LNCaP clone FGC (cell line): ENCODE measurements around the gene CACNG5.

Experiments
- DNase-seq: peaks from one replicate; pipeline ENCODE4 v3.0.0-alpha.2; 2011; ENCODE audit warnings: low read depth
- H3K4me3 ChIP-seq: 2 replicates; pipeline ENCODE4 v1.5.1; 2011; ENCODE audit warnings: mild to moderate bottlenecking, low read depth, low read length, control low read depth
- TF ChIP-seq, protein P1 (sequence below): IDR thresholded peaks from 2 replicates; pipeline ENCODE4 v1.5.1; 2012; ENCODE audit warnings: mild to moderate bottlenecking; ENCODE audit not compliant: control insufficient read depth, insufficient read depth; ENCODE audit errors: extremely low read depth

CACNG5 gene

DNA sequence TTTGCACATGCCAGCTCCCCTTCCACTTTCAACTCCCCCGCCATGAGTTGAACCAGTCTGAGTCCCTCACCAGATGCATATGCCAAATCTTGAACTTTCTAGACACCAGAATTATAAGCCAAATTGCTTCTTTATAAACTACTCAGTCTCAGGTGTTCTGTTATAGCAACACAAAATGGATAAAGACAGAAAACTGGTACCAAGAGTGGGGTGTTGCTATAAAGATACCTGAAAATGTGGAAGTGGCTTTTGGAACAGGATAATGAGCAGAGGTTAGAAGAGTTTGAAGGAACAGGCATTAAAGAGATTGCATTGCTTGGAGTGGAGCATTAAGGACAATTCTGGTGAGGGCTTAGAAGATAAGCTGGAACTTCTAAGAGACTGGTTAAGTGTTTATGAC is 17.2 kb upstream of the CACNG5 start:
- no peak overlapping the region for H3K4me3 ChIP-seq
- no peak for DNase-seq
- TF ChIP-seq, protein P1, sequence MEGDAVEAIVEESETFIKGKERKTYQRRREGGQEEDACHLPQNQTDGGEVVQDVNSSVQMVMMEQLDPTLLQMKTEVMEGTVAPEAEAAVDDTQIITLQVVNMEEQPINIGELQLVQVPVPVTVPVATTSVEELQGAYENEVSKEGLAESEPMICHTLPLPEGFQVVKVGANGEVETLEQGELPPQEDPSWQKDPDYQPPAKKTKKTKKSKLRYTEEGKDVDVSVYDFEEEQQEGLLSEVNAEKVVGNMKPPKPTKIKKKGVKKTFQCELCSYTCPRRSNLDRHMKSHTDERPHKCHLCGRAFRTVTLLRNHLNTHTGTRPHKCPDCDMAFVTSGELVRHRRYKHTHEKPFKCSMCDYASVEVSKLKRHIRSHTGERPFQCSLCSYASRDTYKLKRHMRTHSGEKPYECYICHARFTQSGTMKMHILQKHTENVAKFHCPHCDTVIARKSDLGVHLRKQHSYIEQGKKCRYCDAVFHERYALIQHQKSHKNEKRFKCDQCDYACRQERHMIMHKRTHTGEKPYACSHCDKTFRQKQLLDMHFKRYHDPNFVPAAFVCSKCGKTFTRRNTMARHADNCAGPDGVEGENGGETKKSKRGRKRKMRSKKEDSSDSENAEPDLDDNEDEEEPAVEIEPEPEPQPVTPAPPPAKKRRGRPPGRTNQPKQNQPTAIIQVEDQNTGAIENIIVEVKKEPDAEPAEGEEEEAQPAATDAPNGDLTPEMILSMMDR, result no peak

DNA sequence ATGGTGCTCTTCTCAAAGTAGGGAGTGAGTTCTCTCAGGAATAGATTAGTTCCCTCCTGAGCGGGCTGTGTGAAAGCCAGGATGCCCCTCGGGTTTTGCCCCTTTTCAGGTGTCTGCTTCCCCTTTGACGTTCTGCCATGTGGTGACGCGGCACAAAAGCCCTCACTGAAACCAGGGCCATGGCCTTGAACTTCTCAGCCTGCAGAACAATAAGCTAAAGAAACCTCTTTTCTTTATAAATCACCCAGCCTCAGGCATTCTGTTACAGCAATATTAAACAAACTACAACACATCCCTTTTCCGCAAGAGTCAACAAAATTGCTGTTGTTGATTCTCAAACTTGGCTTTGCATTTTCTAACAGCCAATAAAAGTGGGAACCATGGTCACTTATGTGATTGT is 15.5 kb upstream of the CACNG5 start:
- TF ChIP-seq, protein P1, result no peak
- DNase-seq, result no peak
- H3K4me3 ChIP-seq, result no peak overlapping the region

DNA sequence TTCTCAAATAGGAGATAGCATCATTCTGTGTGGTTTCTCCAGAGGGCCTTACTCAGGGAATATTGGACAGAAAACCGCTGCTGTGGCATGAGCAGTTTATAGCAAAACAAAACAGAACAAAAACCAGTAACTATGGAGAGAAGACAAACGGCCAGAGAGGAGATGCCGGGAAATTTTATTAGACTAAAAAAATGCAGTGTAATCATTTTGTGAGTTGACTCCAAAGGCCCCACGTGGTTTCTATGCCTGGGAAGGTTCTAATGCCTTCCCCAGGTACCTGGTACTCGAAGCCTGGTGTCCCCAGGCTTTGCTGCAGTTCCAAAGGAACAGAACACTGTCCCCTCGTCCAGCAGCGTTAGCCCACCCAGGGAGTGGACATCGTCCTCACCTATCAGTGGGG is 12.9 kb upstream of the CACNG5 start:
- no peak for DNase-seq
- TF ChIP-seq, protein P1, result no peak
- H3K4me3 ChIP-seq, result no peak overlapping the region

DNA sequence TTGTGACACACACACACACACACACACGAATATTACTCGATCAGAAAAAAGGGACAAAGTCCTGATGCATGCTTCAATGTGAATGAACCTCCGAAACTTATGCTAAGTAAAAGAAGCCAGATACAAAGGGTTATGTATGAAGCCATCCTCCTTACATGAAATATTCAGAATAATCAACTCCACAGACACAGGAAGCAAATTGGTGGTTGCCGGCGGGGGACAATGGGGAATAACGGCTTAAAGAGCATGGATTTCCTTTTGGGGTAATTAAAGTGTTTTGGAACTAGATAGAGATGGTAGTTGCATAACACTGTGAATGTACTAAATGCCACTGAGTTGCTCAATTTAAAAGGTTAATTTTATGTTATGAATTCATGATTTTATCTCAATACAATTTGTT is 8.1 kb upstream of the CACNG5 start:
- H3K4me3 ChIP-seq, result no peak overlapping the region
- TF ChIP-seq, protein P1, result no peak
- DNase-seq, result no peak

DNA sequence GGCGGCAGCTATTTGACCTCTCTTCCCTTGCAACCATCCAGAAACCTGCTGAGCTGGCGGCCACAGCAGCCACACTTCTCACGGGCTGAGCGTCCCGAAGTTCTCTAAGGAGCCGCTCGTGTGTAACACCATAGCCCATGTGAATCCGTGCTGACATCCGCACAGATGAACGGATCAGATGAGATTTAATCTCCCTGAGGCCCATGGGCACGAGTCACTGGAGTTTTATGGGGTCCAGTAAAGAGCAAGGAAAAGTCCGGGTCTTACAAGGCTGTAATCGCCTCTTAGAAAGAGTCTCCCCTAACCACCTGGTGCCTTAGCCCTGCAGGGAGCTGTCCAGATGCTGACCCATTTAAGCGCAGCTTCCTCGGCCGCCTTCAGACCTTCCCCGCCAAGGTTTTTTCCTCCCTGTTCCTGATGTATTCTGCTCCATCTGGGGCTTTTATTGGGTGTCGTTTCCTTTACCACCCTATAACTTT is 5.5 kb upstream of the CACNG5 start:
- no peak overlapping the region for H3K4me3 ChIP-seq
- DNase-seq, result peak; percentile 35
- TF ChIP-seq, protein P1, result no peak

DNA sequence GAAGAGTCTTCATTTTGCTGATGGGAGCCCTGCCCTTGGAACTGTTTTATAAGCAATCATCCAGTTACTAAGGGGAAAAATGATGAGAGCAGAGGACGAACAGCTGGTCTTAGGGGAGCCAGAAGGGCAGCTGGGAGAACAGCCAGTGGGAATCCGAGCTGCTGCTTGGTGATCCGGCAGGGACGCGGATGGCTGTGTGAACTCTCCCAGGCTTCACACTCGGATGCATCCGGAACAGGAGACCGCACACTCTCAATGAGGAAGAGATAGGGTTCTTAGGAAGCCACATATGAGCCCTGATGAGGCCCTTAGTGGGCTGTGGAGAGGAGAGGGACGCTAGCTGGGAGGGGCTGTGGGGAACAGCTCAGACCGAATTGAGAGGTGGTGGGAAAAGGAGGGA is 5.0 kb upstream of the CACNG5 start:
- no peak overlapping the region for H3K4me3 ChIP-seq
- DNase-seq, result no peak
- TF ChIP-seq, protein P1, result no peak

DNA sequence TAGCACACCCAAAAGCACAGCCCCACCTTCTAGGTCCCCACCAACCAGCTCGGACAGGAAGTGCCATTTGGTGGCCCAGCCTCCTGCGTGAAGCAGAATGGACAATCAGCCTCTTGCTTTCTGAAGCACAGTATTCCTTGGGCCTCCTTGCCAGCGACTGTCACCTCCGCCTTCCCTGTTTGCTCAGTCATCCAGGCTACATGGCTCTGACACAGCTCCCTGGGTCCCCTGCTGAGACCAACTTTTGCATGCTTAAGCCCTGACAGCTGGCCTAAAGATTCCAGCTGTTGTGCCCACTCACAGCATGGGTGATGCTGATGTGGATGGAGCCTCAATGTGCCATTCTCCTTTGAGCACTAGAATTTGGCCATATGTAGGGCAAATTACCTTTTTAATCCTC is 4.5 kb upstream of the CACNG5 start:
- H3K4me3 ChIP-seq, result no peak overlapping the region
- DNase-seq, result no peak
- TF ChIP-seq, protein P1, result no peak
